CD4-positive, alpha-beta T cell treated with Interleukin-2 at 100 ng/mL for 4 hours (primary cell): ENCODE results near the gene WNT1.

Experiments
- DNase-seq: peaks from one replicate; pipeline ENCODE4 v3.0.0-alpha.2; 2020; ENCODE audit warnings: low spot score

WNT1 gene

DNA sequence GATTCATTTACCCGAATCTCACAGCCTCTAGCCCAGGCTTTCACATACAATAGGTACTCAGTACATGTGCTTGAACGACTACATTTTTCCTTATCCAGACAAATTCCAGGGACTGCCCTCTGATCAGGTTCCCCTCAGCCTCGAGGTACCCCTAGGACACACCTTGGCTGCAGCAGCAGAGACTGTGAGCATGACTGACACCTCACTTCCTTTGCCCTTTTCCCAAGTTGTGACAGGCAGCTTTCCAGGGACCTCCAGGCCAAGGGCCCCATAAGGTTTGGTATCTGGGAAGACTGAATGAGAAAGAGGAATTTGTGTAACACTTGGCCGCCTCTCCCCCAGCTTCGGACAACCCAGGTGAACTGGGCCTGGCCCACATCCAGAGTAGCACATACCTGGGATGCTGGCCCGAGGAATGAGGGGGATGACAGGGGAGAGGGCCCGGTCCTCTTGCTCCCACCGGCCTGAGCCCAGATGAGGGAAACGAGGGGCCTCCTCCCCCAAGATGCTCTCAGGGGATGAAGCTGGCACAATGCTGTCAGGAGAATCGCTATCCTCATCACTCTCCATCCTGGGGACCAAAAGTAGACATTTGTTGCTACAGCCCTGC lies 50.6 kb downstream of the WNT1 start:
- no peak for DNase-seq

DNA sequence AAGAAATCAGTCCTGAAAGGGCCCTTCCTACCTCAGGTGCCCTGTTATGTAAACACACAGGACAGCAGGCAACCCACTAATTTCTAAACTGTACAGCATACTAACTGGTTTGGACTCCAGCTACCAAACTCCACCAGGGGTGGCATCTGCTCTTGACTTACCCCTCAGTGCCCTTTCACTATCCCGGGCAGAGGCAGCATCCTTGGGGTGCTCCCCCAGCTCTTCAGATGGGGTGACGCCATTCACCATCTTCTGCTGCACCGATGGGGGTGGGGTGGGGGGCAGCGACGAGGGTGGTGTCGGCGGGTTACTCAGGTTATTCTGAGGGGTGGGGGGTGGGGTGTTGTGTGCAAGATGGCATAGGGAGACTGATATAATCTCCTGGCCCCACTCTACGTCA lies 52.0 kb downstream of the WNT1 start:
- no peak for DNase-seq

DNA sequence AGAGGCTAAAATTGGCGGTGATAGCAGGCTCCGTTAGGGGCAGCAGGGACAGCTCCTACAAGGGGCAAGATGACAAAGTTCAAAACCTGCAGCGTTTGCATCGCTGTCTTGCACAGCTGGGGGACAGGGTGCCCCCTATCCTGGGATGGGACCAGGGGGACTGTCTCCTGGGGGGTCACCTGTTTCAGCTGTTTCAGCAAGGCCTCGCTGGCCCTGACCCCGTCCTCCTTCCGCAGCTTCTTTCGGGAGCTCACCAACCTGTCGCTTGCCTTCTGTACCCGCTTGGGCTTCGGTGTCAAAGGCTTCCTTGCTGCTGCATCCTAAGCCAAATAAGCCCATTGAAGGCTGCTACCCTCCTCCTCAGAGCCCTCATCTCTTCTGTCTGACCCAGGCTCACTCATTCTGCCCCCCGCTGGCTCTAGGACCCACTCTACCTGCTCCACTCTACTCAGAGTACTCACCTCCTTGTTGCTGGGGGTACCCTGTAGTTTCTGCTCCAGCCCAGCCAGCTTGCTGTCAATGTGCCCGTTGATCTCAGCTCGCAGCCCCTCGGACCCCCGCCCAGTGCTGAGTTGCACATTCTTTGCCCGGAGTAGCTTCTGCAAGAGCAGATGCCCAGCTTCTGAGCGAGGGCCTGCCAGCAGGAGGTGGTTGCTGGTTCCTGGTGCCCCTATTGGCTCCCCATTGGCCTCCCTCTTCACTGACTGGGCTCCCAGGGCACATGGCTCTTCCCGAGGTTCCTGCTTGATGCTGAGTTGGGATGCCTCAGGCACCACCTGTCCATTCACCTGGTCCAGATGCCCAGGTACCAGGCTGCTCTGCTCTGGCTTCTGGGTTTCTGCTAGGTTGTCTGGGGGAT lies 52.8 kb downstream of the WNT1 start:
- no peak for DNase-seq

DNA sequence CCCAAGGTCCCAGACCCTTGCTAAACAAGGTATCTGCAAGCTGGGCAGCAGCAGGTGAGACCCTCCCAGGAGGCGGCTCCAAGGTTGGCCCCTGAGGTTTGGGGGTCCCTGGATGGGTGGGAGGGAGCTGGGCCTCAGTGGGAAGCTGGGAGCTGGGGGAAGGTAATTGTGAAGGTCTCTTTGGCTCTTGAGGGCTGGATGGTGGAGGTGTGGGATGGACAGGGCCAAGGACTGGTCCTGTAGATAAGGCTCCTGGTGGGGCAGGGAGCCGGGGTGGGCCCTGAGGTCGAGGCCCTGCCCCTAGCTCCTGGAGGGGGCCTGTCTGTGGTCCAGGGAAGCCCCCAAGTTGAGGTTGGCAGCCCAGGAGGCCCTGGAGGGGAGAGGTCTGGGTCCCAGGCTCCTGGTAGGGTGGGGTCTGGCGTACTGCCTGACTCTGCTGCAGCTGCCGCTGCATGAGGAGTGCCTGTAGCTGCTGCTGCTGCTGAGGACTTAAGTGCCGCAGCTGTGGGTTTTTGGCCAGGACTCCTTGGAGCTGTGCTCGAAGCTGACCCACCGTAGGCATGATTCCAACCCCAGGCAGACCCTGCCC lies 53.5 kb downstream of the WNT1 start:
- no peak for DNase-seq
